ENCODE measurements around the gene RNF31. TPM values are rescaled to one million over a fixed set of nuclear protein-coding genes. Genes with fewer than 3 reads are reported as not detected.

RNF31 gene
- total RNA-seq, 2 donors from 2014 or later, result 75.5 to 82.9 TPM

GRCh38 chr14:24194873-24195185 lies 47.5 kb downstream of the RNF31 start:
- Mint-ChIP-seq H3K27ac (peak overlapping the region; percentile 77), H3K9me3 (no peaks in the 10 kb centered on the region), H3K27me3 (ENCODE audit: insufficient read depth) (no peaks in the 10 kb centered on the region), H3K36me3 (ENCODE audit: low read depth) (peaks cover 47% of the 10 kb centered on the region), H3K4me1 (peaks cover 8% of the 10 kb centered on the region), H3K4me3 (peak overlapping the region; percentile 77)
- Histone ChIP-seq H3K4me3 (ENCODE audit: low read length) (peak overlapping the region; percentile 91), H3K9me3 (ENCODE audit: control insufficient read depth, low read length) (no peaks in the 10 kb centered on the region), H3K27me3 (ENCODE audit: control insufficient read depth, insufficient read depth, low read length, poor library complexity, severe bottlenecking) (no peaks in the 10 kb centered on the region), H3K27ac (ENCODE audit: low read depth, low read length) (peak overlapping the region; percentile 96), H3K36me3 (ENCODE audit: control insufficient read depth, insufficient read depth, low read length) (peaks cover 41% of the 10 kb centered on the region), H3K9ac (ENCODE audit: extremely low read depth, low read length, poor library complexity, severe bottlenecking) (peak overlapping the region; percentile 93), H3K4me1 (ENCODE audit: control insufficient read depth, insufficient read depth, low read length) (no peaks in the 10 kb centered on the region)
- WGBS, 2 experiments (ENCODE audit: insufficient coverage in 1 of 2, insufficient read length in 1 of 2), result 63 to 94% methylated on average over 3 to 8 of the region's 8 CpGs
- TF ChIP-seq CTCF (conservative IDR thresholded peaks at IDR 0.05), result no peak
- DNase-seq, result no peak

GRCh38 chr14:24195186-24196070 lies 48.1 kb downstream of the RNF31 start, which contains the start of gene TM9SF1:
Gene TM9SF1 (minus strand): TSS chr14:24195441. CDS start chr14:24195019, 422 bp downstream.
- no peaks in the 10 kb centered on the region for H3K27me3 Mint-ChIP-seq (ENCODE audit: insufficient read depth)
- H3K36me3 ChIP-seq (ENCODE audit: control insufficient read depth, insufficient read depth, low read length), result peaks cover 39% of the 10 kb centered on the region
- peak; percentile 95 for DNase-seq
- WGBS, 2 experiments (ENCODE audit: insufficient coverage in 1 of 2, insufficient read length in 1 of 2), result 0% methylated on average over 50 to 89 of the region's 89 CpGs
- H3K9ac ChIP-seq (ENCODE audit: extremely low read depth, low read length, poor library complexity, severe bottlenecking), result peak within 1 kb of the TSS; percentile 93
- peak within 1 kb of the TSS; percentile 96 for H3K27ac ChIP-seq (ENCODE audit: low read depth, low read length)
- no peak for TF ChIP-seq CTCF (conservative IDR thresholded peaks at IDR 0.05)
- no peaks in the 10 kb centered on the region for H3K9me3 ChIP-seq (ENCODE audit: control insufficient read depth, low read length)
- H3K36me3 Mint-ChIP-seq (ENCODE audit: low read depth), result peaks cover 51% of the 10 kb centered on the region
- H3K4me3 Mint-ChIP-seq, result peak within 1 kb of the TSS; percentile 77
- peak within 1 kb of the TSS; percentile 96 for H3K27ac Mint-ChIP-seq
- peaks cover 3% of the 10 kb centered on the region for H3K9me3 Mint-ChIP-seq
- H3K4me3 ChIP-seq (ENCODE audit: low read length), result peak within 1 kb of the TSS; percentile 91
- H3K27me3 ChIP-seq (ENCODE audit: control insufficient read depth, insufficient read depth, low read length, poor library complexity, severe bottlenecking), result no peaks in the 10 kb centered on the region
- H3K4me1 Mint-ChIP-seq, result peaks cover 8% of the 10 kb centered on the region
- H3K4me1 ChIP-seq (ENCODE audit: control insufficient read depth, insufficient read depth, low read length), result no peaks in the 10 kb centered on the region

- peaks cover 51% of the 10 kb centered on the region for H3K36me3 Mint-ChIP-seq (ENCODE audit: low read depth)
- no peak for DNase-seq
- 28 to 38% methylated on average over 22 to 33 of the region's 33 CpGs for WGBS, 2 experiments (ENCODE audit: insufficient coverage in 1 of 2, insufficient read length in 1 of 2)
- peaks cover 8% of the 10 kb centered on the region for H3K4me1 Mint-ChIP-seq
- no peaks in the 10 kb centered on the region for H3K27me3 Mint-ChIP-seq (ENCODE audit: insufficient read depth)
- H3K9me3 ChIP-seq (ENCODE audit: control insufficient read depth, low read length), result peaks cover 4% of the 10 kb centered on the region
- peak overlapping the region; percentile 93 for H3K9ac ChIP-seq (ENCODE audit: extremely low read depth, low read length, poor library complexity, severe bottlenecking)
- H3K27ac Mint-ChIP-seq, result peak overlapping the region; percentile 96
- peaks cover 12% of the 10 kb centered on the region for H3K9me3 Mint-ChIP-seq
- no peaks in the 10 kb centered on the region for H3K4me1 ChIP-seq (ENCODE audit: control insufficient read depth, insufficient read depth, low read length)
- peaks cover 37% of the 10 kb centered on the region for H3K36me3 ChIP-seq (ENCODE audit: control insufficient read depth, insufficient read depth, low read length)
- H3K27me3 ChIP-seq (ENCODE audit: control insufficient read depth, insufficient read depth, low read length, poor library complexity, severe bottlenecking), result no peaks in the 10 kb centered on the region
- H3K4me3 ChIP-seq (ENCODE audit: low read length), result peak overlapping the region; percentile 91
- H3K27ac ChIP-seq (ENCODE audit: low read depth, low read length), result peak overlapping the region; percentile 96
- TF ChIP-seq CTCF (conservative IDR thresholded peaks at IDR 0.05), result no peak
- peak overlapping the region; percentile 77 for H3K4me3 Mint-ChIP-seq
These were observed 49.1 kb downstream of the RNF31 start for GRCh38 chr14:24196071-24197055.
